Right atrium auricular region (tissue), 2 donors: Measurements from ENCODE around the gene RNF10. TPM values are rescaled to one million over a fixed set of nuclear protein-coding genes. Genes with fewer than 3 reads are reported as not detected.
"Not testable (repeated sequence)": the region's sequence is repeated elsewhere in the genome, so short reads cannot be mapped to it uniquely, and the experiment has no call there.

Experiments
- DNase-seq: peaks from one replicate; pipeline ENCODE4 v3.0.0-alpha.2; 2019; ENCODE audit warnings: low spot score
- H3K27ac ChIP-seq, 2 donors: fragments of 200-600 bp; sonication (generic); 1 replicate in 1 of 2; 2 replicates in 1 of 2; pipeline ENCODE4 v1.5.1; 2016 to 2019
- H3K27me3 ChIP-seq, 2 donors: fragments of 200-600 bp; sonication (generic); one replicate each; pipeline versions ENCODE4 v1.5.1 to v1.6.0; 2017 to 2019
- H3K36me3 ChIP-seq: fragments of 200-600 bp; sonication (generic); one replicate; pipeline ENCODE4 v1.5.1; 2016
- H3K4me1 ChIP-seq, 2 donors: fragments of 200-600 bp; sonication (generic); one replicate each; pipeline versions ENCODE4 v1.5.1 to v1.6.0; 2017 to 2019
- H3K4me3 ChIP-seq, 2 donors: fragments of 200-600 bp; sonication (generic); 1 replicate in 1 of 2; 2 replicates in 1 of 2; pipeline ENCODE4 v1.5.1; 2017 to 2019; ENCODE audit warnings: mild to moderate bottlenecking in 1 of 2, moderate library complexity in 1 of 2
- H3K9me3 ChIP-seq, 2 donors: fragments of 200-600 bp; sonication (generic); one replicate each; pipeline ENCODE4 v1.5.1; 2019
- CTCF ChIP-seq, 2 donors: fragments of 200-600 bp; sonication (generic); IDR thresholded peaks; one replicate each; pipeline ENCODE4 v1.5.1; 2019; ENCODE audit warnings: antibody characterized with exemption in 2 of 2
- total RNA-seq, 2 donors: library from RNA; depleted of rRNA; stranded (reverse); fragments of >200 nt; gene quantifications; one replicate each; pipeline ENCODE4 v1.1.0, GENCODE V29; 2016

Gene RNF10
- total RNA-seq, 2 donors from 2014 or later: 166 to 168 TPM

DNA sequence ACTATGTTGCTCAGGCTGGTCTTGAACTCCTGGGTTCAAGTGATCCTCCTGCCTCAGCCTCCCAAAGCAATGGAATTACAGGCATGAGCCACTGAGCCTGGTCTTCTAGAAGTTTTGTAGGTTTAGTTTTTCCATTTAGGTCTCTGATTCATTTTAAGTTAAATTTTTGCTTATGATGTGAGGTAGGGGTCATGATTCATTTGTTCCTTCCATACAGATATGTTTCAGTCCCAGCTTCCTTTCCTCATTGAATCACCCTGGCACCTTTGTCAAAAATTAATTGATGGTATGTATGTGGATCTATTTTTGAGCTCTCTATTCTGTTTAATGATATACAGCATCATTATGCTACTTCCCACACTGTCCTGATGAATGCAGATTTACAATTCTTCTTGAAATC is 80.7 kb downstream of the RNF10 start:
- no peaks in the 10 kb centered on the region for H3K36me3 ChIP-seq

DNA sequence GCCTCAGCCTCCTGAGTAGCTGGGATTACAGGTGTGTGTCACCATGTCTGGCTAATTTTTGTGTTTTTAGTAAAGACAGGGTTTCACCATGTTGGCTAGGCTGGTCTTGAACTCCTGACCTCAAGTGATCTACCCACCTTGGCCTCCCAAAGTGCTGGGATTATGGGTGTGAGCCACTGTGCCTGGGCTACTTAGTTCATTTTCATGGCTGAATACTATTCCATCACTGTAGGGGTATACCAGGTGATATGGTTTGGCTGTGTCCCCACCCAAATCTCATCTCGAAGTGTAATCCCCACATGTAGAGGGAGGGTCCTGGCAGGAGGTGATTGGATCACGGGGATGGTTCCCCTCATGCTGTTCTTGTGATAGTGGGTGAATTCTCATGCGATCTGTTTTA is 83.0 kb downstream of the RNF10 start:
- H3K27me3 ChIP-seq, H3K36me3 ChIP-seq, H3K4me1 ChIP-seq: not testable (repeated sequence)

More for the DNA sequence above, 80.7 kb downstream of the RNF10 start:
- Histone ChIP-seq H3K4me1 (no peaks in the 10 kb centered on the region), H3K9me3 (no peaks in the 10 kb centered on the region), H3K4me3 (no peak overlapping the region), H3K27me3 (no peaks in the 10 kb centered on the region), H3K27ac (no peak overlapping the region)
- no peak for DNase-seq
- no peak for TF ChIP-seq CTCF (IDR thresholded peaks at IDR 0.05)

GRCh38 chr12:120617767-120618166 is 83.6 kb downstream of the RNF10 start:
- not testable (repeated sequence) for H3K27ac ChIP-seq, H3K4me1 ChIP-seq, DNase-seq, H3K27me3 ChIP-seq, H3K4me3 ChIP-seq, H3K9me3 ChIP-seq, H3K36me3 ChIP-seq

More for the DNA sequence above, 83.0 kb downstream of the RNF10 start:
- not testable (repeated sequence) for H3K4me3 ChIP-seq, H3K27ac ChIP-seq, DNase-seq, H3K9me3 ChIP-seq

GRCh38 chr12:120618954-120619615 is 84.9 kb downstream of the RNF10 start:
- no peak for TF ChIP-seq CTCF (IDR thresholded peaks at IDR 0.05)
- Histone ChIP-seq H3K36me3 (no peaks in the 10 kb centered on the region), H3K4me1 (no peaks in the 10 kb centered on the region), H3K4me3 (no peak overlapping the region), H3K27me3 (no peaks in the 10 kb centered on the region), H3K9me3 (no peaks in the 10 kb centered on the region), H3K27ac (no peak overlapping the region)
- DNase-seq: no peak

- H3K36me3 ChIP-seq: no peaks in the 10 kb centered on the region
- no peaks in the 10 kb centered on the region for H3K27me3 ChIP-seq
- H3K4me3 ChIP-seq: no peak overlapping the region
- H3K27ac ChIP-seq: no peak overlapping the region
- TF ChIP-seq CTCF (IDR thresholded peaks at IDR 0.05): no peak
- no peaks in the 10 kb centered on the region for H3K4me1 ChIP-seq
- no peak for DNase-seq
- no peaks in the 10 kb centered on the region for H3K9me3 ChIP-seq
These were observed 86.5 kb downstream of the RNF10 start for GRCh38 chr12:120620624-120621023.

- Histone ChIP-seq H3K4me3 (no peak overlapping the region), H3K27me3 (no peaks in the 10 kb centered on the region), H3K36me3 (no peaks in the 10 kb centered on the region), H3K27ac (no peak overlapping the region), H3K9me3 (no peaks in the 10 kb centered on the region), H3K4me1 (no peaks in the 10 kb centered on the region)
- TF ChIP-seq CTCF (IDR thresholded peaks at IDR 0.05): no peak
- no peak for DNase-seq
These were observed 91.6 kb downstream of the RNF10 start for GRCh38 chr12:120625557-120626419.

Other genes starting within 250 kb of the RNF10 start
- not detected for gene RNU4-2, start 242.5 kb upstream of the RNF10 start, total RNA-seq
- gene RNU4-1, start 241.1 kb upstream of the RNF10 start, total RNA-seq: not detected
- gene SIRT4, start 232.0 kb upstream of the RNF10 start, total RNA-seq: 1 to 10 TPM; 3.1 to 5.6 TPM
- not detected for gene PLA2G1B, start 206.6 kb upstream of the RNF10 start, total RNA-seq
- 1 to 10 TPM in 1 of 2 donors, under 1 TPM in 1; 0.93 to 2.9 TPM for gene MSI1, start 165.2 kb upstream of the RNF10 start, total RNA-seq
- gene COX6A1, start 96.2 kb upstream of the RNF10 start, total RNA-seq: 100 to 1,000 TPM; 190 to 291 TPM
- gene TRIAP1, start 88.0 kb upstream of the RNF10 start, total RNA-seq: 1 to 10 TPM; 8.9 to 9.2 TPM
- 10 to 100 TPM; 11.6 to 13.6 TPM for gene GATC, start 87.9 kb upstream of the RNF10 start, total RNA-seq
- 10 to 100 TPM; 18.7 to 31.4 TPM for gene SRSF9, start 64.6 kb upstream of the RNF10 start, total RNA-seq
- 100 to 1,000 TPM; 168 to 178 TPM for gene DYNLL1, start 38.2 kb upstream of the RNF10 start, total RNA-seq
- gene COQ5, start 5.2 kb upstream of the RNF10 start, total RNA-seq: 10 to 100 TPM; 21.9 to 34.3 TPM
- gene POP5, start 47.0 kb downstream of the RNF10 start, total RNA-seq: 10 to 100 TPM; 21.8 to 33.9 TPM
- gene CABP1, start 106.3 kb downstream of the RNF10 start, total RNA-seq: 1 to 10 TPM in 1 of 2 donors, under 1 TPM in 1; 0.71 to 2.0 TPM
- gene MLEC, start 152.8 kb downstream of the RNF10 start, total RNA-seq: 100 to 1,000 TPM in 1 of 2 donors, 10 to 100 TPM in 1; 89.7 to 179 TPM
- 10 to 100 TPM in 1 of 2 donors, 1 to 10 TPM in 1; 8.9 to 13.1 TPM for gene UNC119B, start 176.1 kb downstream of the RNF10 start, total RNA-seq
- 10 to 100 TPM; 58.6 to 92.6 TPM for gene ACADS, start 191.5 kb downstream of the RNF10 start, total RNA-seq